ENCODE data around the gene ORM1. TPM values are rescaled to one million over a fixed set of nuclear protein-coding genes. Genes with fewer than 3 reads are reported as not detected.

The ORM1 gene
- total RNA-seq, 4 donors from 2014 or later: 1.6 TPM; not detected in 3

GRCh38 chr9:114278356-114278755 lies 44.5 kb upstream of the ORM1 start:
- Histone ChIP-seq H3K36me3 (no peaks in the 10 kb centered on the region), H3K9me3 (no peaks in the 10 kb centered on the region), H3K27ac (no peak overlapping the region), H3K4me1 (no peaks in the 10 kb centered on the region), H3K27me3 (no peaks in the 10 kb centered on the region), H3K4me3 (no peak overlapping the region)
- WGBS, 2 donors (ENCODE audit: low coverage in 1 of 2): 72 to 90% methylated on average over 2 to 3 of the region's 3 CpGs
- no peak for ATAC-seq
- no peak for TF ChIP-seq POLR2A (IDR thresholded peaks at IDR 0.05)
- TF ChIP-seq CTCF (IDR thresholded peaks at IDR 0.05): no peak
- no peak for TF ChIP-seq POLR2AphosphoS5 (IDR thresholded peaks at IDR 0.05)
- TF ChIP-seq EP300 (IDR thresholded peaks at IDR 0.05): no peak

DNA sequence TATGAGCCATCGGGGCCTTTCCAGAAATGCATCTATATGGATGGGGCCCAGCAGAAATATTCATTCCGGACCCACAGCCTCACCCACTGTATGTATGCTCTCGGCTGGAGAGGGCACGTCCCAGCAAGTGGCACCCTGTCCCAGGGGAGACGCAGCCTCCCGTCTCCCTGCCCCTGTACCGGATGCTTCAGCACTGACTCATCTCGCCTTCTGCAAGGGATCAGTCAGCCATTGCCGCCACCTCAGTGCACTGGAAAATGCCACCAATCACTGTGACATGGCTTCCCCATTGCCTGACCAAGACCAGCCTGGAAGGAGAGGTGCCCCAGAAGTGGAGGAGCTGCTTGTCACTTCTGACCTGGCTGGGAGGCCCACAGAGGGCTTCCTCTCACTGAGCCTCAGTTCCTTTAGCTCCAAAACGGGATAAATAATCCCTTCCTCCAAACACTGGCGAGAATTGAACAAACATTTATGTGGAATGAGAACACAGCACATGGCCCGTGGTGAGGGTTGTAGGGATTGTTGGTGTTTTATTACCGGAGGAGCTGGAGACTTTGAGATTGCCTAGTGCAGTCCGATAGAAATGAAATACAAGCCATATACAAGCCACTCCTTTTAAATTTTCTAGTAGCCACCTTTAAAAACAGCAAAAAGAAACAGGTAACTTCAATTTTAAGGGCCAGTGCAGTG lies 43.9 kb upstream of the ORM1 start:
- Histone ChIP-seq H3K36me3 (no peaks in the 10 kb centered on the region), H3K27me3 (no peaks in the 10 kb centered on the region), H3K27ac (no peak overlapping the region), H3K4me3 (no peak overlapping the region), H3K4me1 (no peaks in the 10 kb centered on the region), H3K9me3 (no peaks in the 10 kb centered on the region)
- 69 to 72% methylated on average over 7 to 10 of the region's 14 CpGs for WGBS, 2 donors (ENCODE audit: low coverage in 1 of 2)
- TF ChIP-seq POLR2AphosphoS5 (IDR thresholded peaks at IDR 0.05) (no peak), CTCF (IDR thresholded peaks at IDR 0.05) (no peak), EP300 (IDR thresholded peaks at IDR 0.05) (no peak), POLR2A (IDR thresholded peaks at IDR 0.05) (no peak)
- ATAC-seq: no peak

DNA sequence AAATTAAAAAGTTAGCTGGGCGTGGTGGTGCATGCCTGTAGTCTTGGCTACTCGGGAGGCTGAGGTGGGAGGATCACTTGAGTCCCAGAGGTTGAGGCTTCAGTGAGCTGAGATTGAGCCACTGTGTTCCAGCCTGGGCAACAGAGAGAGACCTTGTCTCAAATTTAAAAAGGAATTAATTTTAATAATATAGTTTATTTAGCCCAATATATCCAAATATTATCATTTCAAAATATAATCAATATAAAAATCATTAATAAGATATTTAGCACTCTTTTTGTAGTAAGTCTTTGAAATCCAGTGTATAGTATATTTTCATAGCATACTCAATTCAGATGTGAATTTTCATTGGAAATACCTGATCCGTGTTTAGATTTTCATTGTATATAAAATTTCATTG lies 43.2 kb upstream of the ORM1 start:
- Histone ChIP-seq H3K4me3 (no peak overlapping the region), H3K27me3 (no peaks in the 10 kb centered on the region), H3K9me3 (no peaks in the 10 kb centered on the region), H3K36me3 (no peaks in the 10 kb centered on the region), H3K4me1 (no peaks in the 10 kb centered on the region), H3K27ac (no peak overlapping the region)
- TF ChIP-seq POLR2A (IDR thresholded peaks at IDR 0.05) (no peak), CTCF (IDR thresholded peaks at IDR 0.05) (no peak), EP300 (IDR thresholded peaks at IDR 0.05) (no peak), POLR2AphosphoS5 (IDR thresholded peaks at IDR 0.05) (no peak)
- ATAC-seq: no peak
- 83 to 100% methylated on average over 2 to 3 of the region's 3 CpGs for WGBS, 2 donors (ENCODE audit: low coverage in 1 of 2)

DNA sequence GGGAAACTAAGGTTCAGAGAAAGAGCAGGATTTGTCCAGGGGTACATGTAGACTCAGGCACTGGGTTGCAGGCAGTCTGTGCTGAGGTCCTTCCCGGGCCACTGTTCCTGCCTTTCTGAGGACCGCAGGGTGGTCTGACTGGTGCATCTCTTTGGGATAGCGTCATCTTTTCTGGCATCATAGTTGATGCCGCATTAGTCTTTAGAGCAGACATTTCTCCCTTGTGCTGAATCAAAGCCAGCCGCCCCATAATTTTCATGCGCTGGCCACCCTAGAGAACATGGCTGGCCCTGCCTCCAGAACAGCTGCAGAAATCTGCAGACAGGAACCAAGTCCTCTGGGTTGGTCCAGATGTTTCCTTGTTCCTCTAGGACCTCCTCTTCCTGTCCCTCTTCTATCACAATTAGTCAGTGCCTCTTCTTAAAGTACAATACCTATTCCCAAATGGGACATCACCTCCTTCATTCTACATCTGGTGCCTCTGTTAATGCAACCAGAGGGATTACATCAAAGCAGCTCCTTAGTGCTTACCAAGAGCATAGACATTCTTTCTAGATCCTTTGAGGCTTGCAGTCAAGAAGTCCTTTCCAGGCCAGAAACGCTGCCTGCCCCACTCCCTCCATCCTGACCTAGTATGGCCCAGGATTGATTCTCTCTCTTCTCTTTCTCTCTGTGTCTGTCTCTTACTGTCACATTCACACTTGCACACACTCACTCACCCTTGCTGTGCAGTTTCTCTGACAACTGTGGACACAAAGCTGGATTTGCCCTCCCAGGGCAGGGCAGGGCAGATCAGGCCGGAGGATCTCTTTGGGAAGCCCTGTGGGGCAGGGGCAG lies 42.0 kb upstream of the ORM1 start:
- Histone ChIP-seq H3K27ac (no peak overlapping the region), H3K4me1 (no peaks in the 10 kb centered on the region), H3K4me3 (no peak overlapping the region), H3K27me3 (no peaks in the 10 kb centered on the region), H3K36me3 (no peaks in the 10 kb centered on the region), H3K9me3 (no peaks in the 10 kb centered on the region)
- WGBS, 2 donors (ENCODE audit: low coverage in 1 of 2): 55 to 74% methylated on average over 5 to 7 of the region's 8 CpGs
- no peak for TF ChIP-seq POLR2A (IDR thresholded peaks at IDR 0.05)
- TF ChIP-seq POLR2AphosphoS5 (IDR thresholded peaks at IDR 0.05): no peak
- no peak for TF ChIP-seq CTCF (IDR thresholded peaks at IDR 0.05)
- no peak for TF ChIP-seq EP300 (IDR thresholded peaks at IDR 0.05)
- no peak for ATAC-seq
